Measurements from ENCODE around the gene NOD1.

Gene NOD1

GRCh38 chr7:30380294-30380693 is 98.3 kb downstream of the NOD1 start:
- WGBS: 97% methylated on average over 2 of the region's 2 CpGs
- Histone ChIP-seq H3K36me3 (ENCODE audit: insufficient read depth, low read length) (no peaks in the 10 kb centered on the region), H3K4me3 (ENCODE audit: low read length) (no peak overlapping the region), H3K9ac (ENCODE audit: low read depth, low read length) (no peak overlapping the region), H3K27me3 (ENCODE audit: insufficient read depth, low read length) (no peaks in the 10 kb centered on the region), H3K4me1 (ENCODE audit: insufficient read depth, low read length) (no peaks in the 10 kb centered on the region), H3K9me3 (ENCODE audit: insufficient read depth, low read depth, low read length) (no peaks in the 10 kb centered on the region), H3K27ac (ENCODE audit: low read depth, low read length) (no peak overlapping the region)

DNA sequence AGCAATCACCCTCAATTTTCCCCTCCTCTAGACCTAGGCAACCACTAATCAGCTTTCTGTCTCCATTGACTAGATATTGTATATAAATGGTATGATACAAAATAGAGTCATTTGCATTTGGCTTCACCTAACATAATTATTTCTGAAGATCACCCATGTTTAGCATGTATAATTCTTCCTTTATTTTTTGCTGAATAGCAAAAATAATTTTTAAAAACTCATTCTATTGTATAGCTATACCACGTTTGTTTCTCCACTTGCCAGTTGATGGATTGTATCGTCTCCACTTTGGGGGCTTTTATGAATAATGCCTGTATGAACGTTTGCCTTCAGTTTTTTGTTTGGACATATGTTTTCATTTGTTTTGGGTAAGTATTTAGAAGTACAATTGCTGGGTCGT is 98.8 kb downstream of the NOD1 start:
- H3K9me3 ChIP-seq (ENCODE audit: insufficient read depth, low read depth, low read length): no peaks in the 10 kb centered on the region
- no peaks in the 10 kb centered on the region for H3K36me3 ChIP-seq (ENCODE audit: insufficient read depth, low read length)
- 84% methylated on average over 4 of the region's 4 CpGs for WGBS
- no peaks in the 10 kb centered on the region for H3K27me3 ChIP-seq (ENCODE audit: insufficient read depth, low read length)
- H3K9ac ChIP-seq (ENCODE audit: low read depth, low read length): no peak overlapping the region
- H3K4me1 ChIP-seq (ENCODE audit: insufficient read depth, low read length): no peaks in the 10 kb centered on the region
- no peak overlapping the region for H3K4me3 ChIP-seq (ENCODE audit: low read length)
- H3K27ac ChIP-seq (ENCODE audit: low read depth, low read length): no peak overlapping the region

- H3K9ac ChIP-seq (ENCODE audit: low read depth, low read length): no peak overlapping the region
- H3K4me3 ChIP-seq (ENCODE audit: low read length): no peak overlapping the region
- H3K27ac ChIP-seq (ENCODE audit: low read depth, low read length): no peak overlapping the region
- no peaks in the 10 kb centered on the region for H3K27me3 ChIP-seq (ENCODE audit: insufficient read depth, low read length)
- no peaks in the 10 kb centered on the region for H3K9me3 ChIP-seq (ENCODE audit: insufficient read depth, low read depth, low read length)
- H3K4me1 ChIP-seq (ENCODE audit: insufficient read depth, low read length): no peaks in the 10 kb centered on the region
- no peaks in the 10 kb centered on the region for H3K36me3 ChIP-seq (ENCODE audit: insufficient read depth, low read length)
- WGBS: 85% methylated on average over 2 of the region's 4 CpGs
These were observed 99.5 kb downstream of the NOD1 start for GRCh38 chr7:30379131-30379530.

DNA sequence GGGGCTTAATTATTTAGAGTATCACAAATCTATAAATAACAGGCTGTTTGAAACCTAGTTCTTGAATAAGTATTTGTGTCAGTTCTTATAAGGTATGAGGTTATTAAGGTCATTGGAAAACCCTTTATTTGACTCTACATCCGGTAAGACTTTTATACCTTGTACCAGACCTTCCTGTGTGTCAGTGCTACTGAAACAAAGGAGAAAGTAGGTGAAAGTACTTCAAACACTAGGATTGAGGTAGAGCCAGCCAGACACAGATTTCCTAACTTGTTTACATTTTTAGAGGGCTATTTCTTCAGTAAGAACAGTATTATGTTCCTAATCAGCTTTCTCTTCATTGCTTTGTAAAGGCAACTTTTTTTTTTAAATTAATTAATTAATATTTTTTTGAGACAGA is 100.3 kb downstream of the NOD1 start:
- no peak overlapping the region for H3K9ac ChIP-seq (ENCODE audit: low read depth, low read length)
- H3K36me3 ChIP-seq (ENCODE audit: insufficient read depth, low read length): no peaks in the 10 kb centered on the region
- no peak overlapping the region for H3K27ac ChIP-seq (ENCODE audit: low read depth, low read length)
- no CpG with 5 or more reads among the region's 1 CpG for WGBS
- no peaks in the 10 kb centered on the region for H3K4me1 ChIP-seq (ENCODE audit: insufficient read depth, low read length)
- no peak overlapping the region for H3K4me3 ChIP-seq (ENCODE audit: low read length)
- no peaks in the 10 kb centered on the region for H3K27me3 ChIP-seq (ENCODE audit: insufficient read depth, low read length)
- H3K9me3 ChIP-seq (ENCODE audit: insufficient read depth, low read depth, low read length): no peaks in the 10 kb centered on the region
